ENCODE measurements around the gene GLI3.

GLI3 gene

DNA sequence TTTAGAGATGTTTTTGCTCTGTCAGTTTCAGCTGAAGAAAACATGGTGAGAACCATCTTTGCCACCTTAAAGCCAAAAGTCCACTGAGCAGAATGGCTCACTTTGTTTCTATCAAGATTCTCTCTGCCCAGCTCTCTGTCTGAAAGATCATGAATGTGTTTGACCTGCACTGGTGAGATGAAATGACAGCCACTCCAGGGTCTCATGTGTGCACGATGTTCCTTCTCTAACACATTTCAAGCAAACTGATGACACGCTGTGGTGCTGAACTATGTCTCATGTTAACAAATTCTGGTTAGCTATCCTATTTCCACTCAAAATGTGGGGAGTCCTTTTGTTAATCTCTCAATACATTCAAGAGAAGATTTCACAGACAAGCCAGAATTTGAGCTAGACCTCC, 260.6 kb downstream of the GLI3 start:
- TF ChIP-seq, protein P1, sequence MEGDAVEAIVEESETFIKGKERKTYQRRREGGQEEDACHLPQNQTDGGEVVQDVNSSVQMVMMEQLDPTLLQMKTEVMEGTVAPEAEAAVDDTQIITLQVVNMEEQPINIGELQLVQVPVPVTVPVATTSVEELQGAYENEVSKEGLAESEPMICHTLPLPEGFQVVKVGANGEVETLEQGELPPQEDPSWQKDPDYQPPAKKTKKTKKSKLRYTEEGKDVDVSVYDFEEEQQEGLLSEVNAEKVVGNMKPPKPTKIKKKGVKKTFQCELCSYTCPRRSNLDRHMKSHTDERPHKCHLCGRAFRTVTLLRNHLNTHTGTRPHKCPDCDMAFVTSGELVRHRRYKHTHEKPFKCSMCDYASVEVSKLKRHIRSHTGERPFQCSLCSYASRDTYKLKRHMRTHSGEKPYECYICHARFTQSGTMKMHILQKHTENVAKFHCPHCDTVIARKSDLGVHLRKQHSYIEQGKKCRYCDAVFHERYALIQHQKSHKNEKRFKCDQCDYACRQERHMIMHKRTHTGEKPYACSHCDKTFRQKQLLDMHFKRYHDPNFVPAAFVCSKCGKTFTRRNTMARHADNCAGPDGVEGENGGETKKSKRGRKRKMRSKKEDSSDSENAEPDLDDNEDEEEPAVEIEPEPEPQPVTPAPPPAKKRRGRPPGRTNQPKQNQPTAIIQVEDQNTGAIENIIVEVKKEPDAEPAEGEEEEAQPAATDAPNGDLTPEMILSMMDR (IDR thresholded peaks at IDR 0.05; ENCODE audit: low read depth, low read length) = no peak

DNA sequence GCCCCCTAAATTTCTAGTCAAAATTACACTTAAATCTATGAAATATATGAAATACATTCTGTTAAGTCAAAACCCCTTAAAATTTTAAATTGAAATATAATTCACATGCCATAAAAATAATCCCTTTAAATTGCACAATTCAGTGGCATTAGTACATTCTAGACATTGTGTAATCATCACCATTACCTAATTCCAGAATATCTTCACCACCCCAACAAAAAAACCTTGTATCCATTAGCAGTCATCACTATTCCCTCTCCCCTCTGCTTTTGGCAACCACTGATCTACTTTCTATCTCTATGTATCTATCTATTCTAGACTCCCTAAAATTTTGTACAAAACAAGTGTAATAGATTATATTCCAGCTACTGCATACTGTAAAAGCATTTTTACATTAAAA, 261.2 kb downstream of the GLI3 start:
- in situ Hi-C loops (cut with HindIII; ENCODE audit: low sequenced_read_pairs) = no loop called here
- no peak for DNase-seq (ENCODE audit: low read depth, low spot score)
- H3K4me3 ChIP-seq (ENCODE audit: low read depth, low read length) = no peak overlapping the region
- TF ChIP-seq, protein P1 (IDR thresholded peaks at IDR 0.05; ENCODE audit: low read depth, low read length) = no peak

More for the DNA sequence above, 260.6 kb downstream of the GLI3 start:
- in situ Hi-C loops (cut with HindIII; ENCODE audit: low sequenced_read_pairs) = no loop called here
- H3K4me3 ChIP-seq (ENCODE audit: low read depth, low read length) = no peak overlapping the region
- DNase-seq (ENCODE audit: low read depth, low spot score) = no peak

DNA sequence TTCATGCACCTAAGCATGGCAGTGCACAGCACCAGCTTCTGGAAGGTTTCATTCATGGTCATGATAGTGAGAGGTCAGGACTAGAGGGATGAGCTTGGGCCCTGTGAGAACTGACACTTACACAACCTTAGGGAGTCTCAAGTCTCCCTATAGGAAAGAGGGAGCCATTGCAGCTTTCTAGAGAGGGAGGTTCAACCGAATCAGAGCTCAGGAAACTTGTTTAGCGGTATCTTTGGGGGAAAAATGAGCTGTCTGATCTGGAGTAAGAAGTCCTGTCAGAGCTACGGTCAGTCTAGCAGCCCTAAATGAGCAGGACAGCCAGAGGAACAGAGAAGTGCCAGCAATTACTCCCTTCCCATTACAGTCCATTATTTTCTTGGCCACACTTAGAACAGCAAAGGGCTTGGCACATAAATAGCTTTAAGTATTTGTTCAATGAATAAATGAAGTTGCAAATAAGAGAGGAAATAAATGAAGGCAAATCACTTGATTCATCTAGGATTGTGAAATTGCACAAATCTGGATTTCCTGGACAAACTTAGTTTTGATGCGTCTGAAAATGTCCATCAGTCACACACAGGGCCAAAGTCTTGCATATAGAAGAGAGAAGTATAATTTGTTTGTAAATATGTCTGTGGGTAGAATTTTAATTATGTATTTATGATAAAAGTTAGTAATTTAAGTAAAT, 262.0 kb downstream of the GLI3 start:
- no peak overlapping the region for H3K4me3 ChIP-seq (ENCODE audit: low read depth, low read length)
- no peak for DNase-seq (ENCODE audit: low read depth, low spot score)
- TF ChIP-seq, protein P1 (IDR thresholded peaks at IDR 0.05; ENCODE audit: low read depth, low read length) = no peak
- in situ Hi-C loops (cut with HindIII; ENCODE audit: low sequenced_read_pairs) = no loop called here

DNA sequence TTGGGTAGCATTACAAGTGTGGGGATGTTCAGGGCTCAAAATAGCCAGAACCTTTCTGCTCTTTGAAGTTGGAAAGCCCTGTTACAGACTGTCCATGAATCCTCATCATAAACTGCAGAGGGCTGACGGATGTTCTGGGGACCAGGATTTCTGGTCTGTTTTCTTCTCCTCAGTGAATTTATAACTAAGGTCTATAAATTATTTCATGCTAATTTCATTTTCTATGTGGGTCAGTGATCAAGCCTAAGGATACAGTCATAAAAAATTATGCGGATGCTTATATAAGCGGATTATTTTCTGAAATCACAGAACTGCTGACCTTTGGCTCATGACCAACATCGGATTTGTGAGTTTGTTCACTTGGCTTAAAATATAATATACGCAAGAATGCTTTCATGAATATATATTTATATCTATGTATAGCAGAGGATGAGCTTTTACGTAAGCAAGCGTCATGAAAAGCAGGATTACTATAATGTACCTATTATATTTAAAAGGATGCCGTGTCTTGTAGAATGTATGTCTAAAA, 263.7 kb downstream of the GLI3 start:
- in situ Hi-C loops (cut with HindIII; ENCODE audit: low sequenced_read_pairs) = no loop called here
- no peak for DNase-seq (ENCODE audit: low read depth, low spot score)
- TF ChIP-seq, protein P1 (IDR thresholded peaks at IDR 0.05; ENCODE audit: low read depth, low read length) = no peak
- H3K4me3 ChIP-seq (ENCODE audit: low read depth, low read length) = no peak overlapping the region

GRCh38 chr7:41972776-41973175, 264.2 kb downstream of the GLI3 start:
- no peak overlapping the region for H3K4me3 ChIP-seq (ENCODE audit: low read depth, low read length)
- in situ Hi-C loops (cut with HindIII; ENCODE audit: low sequenced_read_pairs) = no loop called here
- no peak for DNase-seq (ENCODE audit: low read depth, low spot score)
- TF ChIP-seq, protein P1 (IDR thresholded peaks at IDR 0.05; ENCODE audit: low read depth, low read length) = no peak

- DNase-seq (ENCODE audit: low read depth, low spot score) = no peak
- in situ Hi-C loops (cut with HindIII; ENCODE audit: low sequenced_read_pairs) = no loop called here
Measured at GRCh38 chr7:41972270-41972669, 264.7 kb downstream of the GLI3 start.

More at GRCh38 chr7:41972270-41972669, 264.7 kb downstream of the GLI3 start:
- H3K4me3 ChIP-seq (ENCODE audit: low read depth, low read length) = no peak overlapping the region
- TF ChIP-seq, protein P1 (IDR thresholded peaks at IDR 0.05; ENCODE audit: low read depth, low read length) = no peak

All from astrocyte of the spinal cord (primary cell).